Activated naive CD8-positive, alpha-beta T cell treated with anti-CD3 and anti-CD28 coated beads for 36 hours (primary cell): ENCODE results near the gene METTL8. TPM values are rescaled to one million over a fixed set of nuclear protein-coding genes. Genes with fewer than 3 reads are reported as not detected.

Experiments
- DNase-seq: peaks from one replicate; pipeline ENCODE4 v3.0.0; 2021
- H3K27ac Mint-ChIP-seq: one replicate; pipeline ENCODE4 v1.8.0; 2022; ENCODE audit warnings: mild to moderate bottlenecking, moderate library complexity, mixed read lengths
- H3K27me3 Mint-ChIP-seq: one replicate; pipeline ENCODE4 v1.8.0; 2022; ENCODE audit warnings: mild to moderate bottlenecking, mixed read lengths
- H3K36me3 Mint-ChIP-seq: one replicate; pipeline ENCODE4 v1.8.0; 2021; ENCODE audit warnings: mild to moderate bottlenecking, mixed read lengths
- H3K4me1 Mint-ChIP-seq: one replicate; pipeline ENCODE4 v1.8.0; 2021; ENCODE audit warnings: mixed read lengths
- H3K4me3 Mint-ChIP-seq: one replicate; pipeline ENCODE4 v1.8.0; 2022; ENCODE audit warnings: mild to moderate bottlenecking, moderate library complexity, mixed read lengths
- H3K9me3 Mint-ChIP-seq: one replicate; pipeline ENCODE4 v1.8.0; 2022; ENCODE audit warnings: mixed read lengths
- total RNA-seq, 2 experiments: library from RNA; stranded (reverse); gene quantifications; one replicate each; pipeline ENCODE4 v1.2.3, GENCODE V29; 2021

The METTL8 gene
- total RNA-seq, 2 experiments from 2014 or later = 49.4 to 52.7 TPM

DNA sequence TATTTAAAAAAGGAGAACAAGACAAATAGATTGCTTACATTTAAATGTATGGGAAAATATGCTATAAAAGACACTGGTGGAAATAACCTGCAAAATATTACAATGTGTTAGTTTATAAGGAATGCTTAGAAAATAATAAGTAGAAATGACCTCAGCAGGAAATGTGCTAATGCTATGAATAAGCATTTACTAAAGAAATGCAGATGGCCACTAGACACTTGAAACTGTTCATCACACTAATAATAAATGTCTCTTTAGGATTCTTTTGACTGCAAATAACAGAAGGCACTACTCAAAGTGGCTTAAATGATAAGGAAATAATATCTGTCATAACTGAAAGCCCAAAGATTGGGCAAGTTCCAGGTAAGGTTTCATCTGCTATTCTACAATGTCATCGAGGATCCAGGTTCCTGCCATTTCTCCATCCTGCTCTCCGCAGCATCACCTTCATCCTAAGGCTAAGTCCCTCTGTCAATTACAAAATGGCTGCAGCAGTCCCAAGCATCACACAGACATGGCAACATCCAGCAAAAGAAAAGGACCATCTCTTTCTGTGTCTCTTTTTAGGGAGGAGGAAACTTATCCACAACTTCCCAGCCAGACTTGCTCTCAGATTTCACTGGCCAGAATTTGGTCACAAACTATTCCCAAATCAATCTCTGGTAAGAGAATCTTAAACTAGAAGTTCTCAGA is 21.9 kb downstream of the METTL8 start:
- peaks cover 24% of the 10 kb centered on the region for H3K4me1 Mint-ChIP-seq
- H3K4me3 Mint-ChIP-seq = no peak overlapping the region
- no peaks in the 10 kb centered on the region for H3K9me3 Mint-ChIP-seq
- no peaks in the 10 kb centered on the region for H3K27me3 Mint-ChIP-seq
- DNase-seq = no peak
- no peak overlapping the region for H3K27ac Mint-ChIP-seq
- peaks cover 18% of the 10 kb centered on the region for H3K36me3 Mint-ChIP-seq

DNA sequence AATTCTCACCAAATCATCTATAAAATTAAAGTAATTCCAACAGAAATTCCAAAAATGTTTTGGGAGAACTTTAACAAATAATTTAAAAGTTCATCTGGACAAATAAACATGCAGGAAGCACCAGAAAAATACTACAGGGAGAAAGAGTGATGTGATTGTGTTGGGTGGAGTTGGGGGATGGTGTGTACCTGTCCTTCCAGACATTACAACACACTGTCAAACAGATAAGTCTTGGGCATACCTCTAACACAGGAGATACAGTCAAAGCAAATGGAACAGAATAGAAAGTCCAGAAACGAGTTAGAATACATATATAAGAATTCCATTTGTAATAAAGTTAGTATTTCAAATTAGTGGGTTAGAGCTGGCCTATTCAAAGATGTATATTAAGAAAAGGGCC is 22.6 kb downstream of the METTL8 start:
- H3K27me3 Mint-ChIP-seq = no peaks in the 10 kb centered on the region
- peaks cover 21% of the 10 kb centered on the region for H3K36me3 Mint-ChIP-seq
- peaks cover 23% of the 10 kb centered on the region for H3K4me1 Mint-ChIP-seq
- H3K4me3 Mint-ChIP-seq = no peak overlapping the region
- no peaks in the 10 kb centered on the region for H3K9me3 Mint-ChIP-seq
- H3K27ac Mint-ChIP-seq = no peak overlapping the region
- DNase-seq = no peak

DNA sequence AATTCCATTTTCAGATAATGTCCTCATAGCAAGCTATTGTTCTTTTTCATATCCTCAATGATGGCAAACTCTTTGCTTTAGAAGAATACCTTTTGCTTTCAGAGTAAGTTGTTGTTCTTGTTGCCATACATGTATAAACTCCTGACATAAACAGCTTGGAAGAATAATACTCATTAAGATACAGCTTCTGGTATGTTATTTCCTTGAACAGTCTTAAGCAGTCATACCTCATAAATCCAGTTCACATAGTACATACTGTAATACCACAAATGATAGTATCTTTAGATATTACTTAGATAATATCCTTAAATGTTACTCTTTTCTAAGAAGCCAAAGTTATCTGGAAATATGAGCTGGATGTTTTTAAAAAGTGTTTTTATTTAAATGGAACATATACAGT is 23.2 kb downstream of the METTL8 start:
- H3K36me3 Mint-ChIP-seq = peaks cover 24% of the 10 kb centered on the region
- H3K4me1 Mint-ChIP-seq = peaks cover 19% of the 10 kb centered on the region
- DNase-seq = no peak
- no peaks in the 10 kb centered on the region for H3K27me3 Mint-ChIP-seq
- H3K9me3 Mint-ChIP-seq = no peaks in the 10 kb centered on the region
- no peak overlapping the region for H3K4me3 Mint-ChIP-seq
- no peak overlapping the region for H3K27ac Mint-ChIP-seq

DNA sequence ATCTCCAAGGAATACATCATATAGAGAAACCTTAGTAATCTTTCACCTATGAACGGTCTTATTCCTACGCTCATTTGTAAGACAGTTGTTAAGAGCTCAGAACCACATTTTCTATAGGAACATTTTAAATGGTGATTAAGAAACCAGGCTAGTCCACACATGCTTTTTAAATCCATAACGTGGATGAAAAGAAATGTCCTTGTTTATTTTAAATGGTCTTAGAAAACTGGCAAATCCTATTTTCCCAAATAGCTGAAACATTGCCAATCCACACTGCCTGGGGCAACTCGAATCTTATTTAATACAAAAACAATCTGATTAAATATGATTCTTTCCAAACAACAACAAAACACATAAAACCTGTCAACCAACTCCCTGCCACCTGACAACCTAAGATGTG is 23.7 kb downstream of the METTL8 start:
- Mint-ChIP-seq H3K36me3 (peaks cover 26% of the 10 kb centered on the region), H3K4me3 (no peak overlapping the region), H3K4me1 (peaks cover 19% of the 10 kb centered on the region), H3K27ac (no peak overlapping the region), H3K9me3 (no peaks in the 10 kb centered on the region), H3K27me3 (no peaks in the 10 kb centered on the region)
- no peak for DNase-seq

DNA sequence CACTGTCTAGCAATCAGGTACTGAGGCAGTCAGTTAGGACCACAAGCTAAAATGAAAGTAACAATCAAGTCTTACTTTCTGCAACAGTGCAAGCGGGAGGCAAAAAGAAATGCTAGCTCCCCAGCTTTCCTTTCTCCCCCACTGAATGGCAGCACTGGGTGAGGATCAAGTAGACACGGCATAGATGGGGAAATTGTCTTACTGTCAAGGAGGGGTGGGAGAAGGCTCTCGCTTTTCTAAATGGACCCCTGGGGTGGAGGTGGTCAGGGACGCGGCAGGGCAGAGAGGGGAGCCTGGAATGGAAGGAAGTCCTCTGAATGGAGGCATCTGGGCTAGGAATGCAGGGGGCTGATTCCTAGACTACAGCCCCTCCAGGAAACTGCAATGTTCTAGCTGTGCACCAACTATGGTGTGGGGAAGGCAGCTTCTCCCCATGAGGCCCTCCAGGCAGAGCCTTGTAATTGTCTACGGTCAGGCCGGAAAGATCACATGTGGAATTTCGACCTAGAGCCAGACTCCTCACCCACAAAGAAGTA is 24.3 kb downstream of the METTL8 start:
- peaks cover 27% of the 10 kb centered on the region for H3K36me3 Mint-ChIP-seq
- no peak for DNase-seq
- no peaks in the 10 kb centered on the region for H3K27me3 Mint-ChIP-seq
- H3K4me1 Mint-ChIP-seq = peaks cover 15% of the 10 kb centered on the region
- peak overlapping the region; percentile 65 for H3K4me3 Mint-ChIP-seq
- no peaks in the 10 kb centered on the region for H3K9me3 Mint-ChIP-seq
- peak overlapping the region; percentile 76 for H3K27ac Mint-ChIP-seq

DNA sequence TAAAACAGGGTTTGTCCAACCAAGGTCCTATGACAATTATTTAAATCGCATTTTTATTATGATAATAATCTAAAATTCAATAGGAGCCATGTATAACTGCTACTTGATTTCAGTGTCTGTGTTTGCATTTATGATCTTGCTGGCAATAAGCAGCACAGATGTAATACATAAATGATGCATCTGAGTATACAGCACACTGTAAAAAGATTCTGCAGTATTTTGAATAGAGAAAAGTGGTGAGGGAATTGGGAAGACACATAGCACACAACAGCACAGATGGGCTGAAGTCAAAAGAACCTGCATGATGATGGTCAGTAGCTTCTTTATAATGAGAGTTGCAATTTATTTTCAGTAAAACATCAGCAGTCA is 26.1 kb downstream of the METTL8 start:
- DNase-seq = no peak
- Mint-ChIP-seq H3K36me3 (peaks cover 30% of the 10 kb centered on the region), H3K4me1 (peaks cover 24% of the 10 kb centered on the region), H3K27ac (no peak overlapping the region), H3K27me3 (no peaks in the 10 kb centered on the region), H3K9me3 (peaks cover 7% of the 10 kb centered on the region), H3K4me3 (no peak overlapping the region)

DNA sequence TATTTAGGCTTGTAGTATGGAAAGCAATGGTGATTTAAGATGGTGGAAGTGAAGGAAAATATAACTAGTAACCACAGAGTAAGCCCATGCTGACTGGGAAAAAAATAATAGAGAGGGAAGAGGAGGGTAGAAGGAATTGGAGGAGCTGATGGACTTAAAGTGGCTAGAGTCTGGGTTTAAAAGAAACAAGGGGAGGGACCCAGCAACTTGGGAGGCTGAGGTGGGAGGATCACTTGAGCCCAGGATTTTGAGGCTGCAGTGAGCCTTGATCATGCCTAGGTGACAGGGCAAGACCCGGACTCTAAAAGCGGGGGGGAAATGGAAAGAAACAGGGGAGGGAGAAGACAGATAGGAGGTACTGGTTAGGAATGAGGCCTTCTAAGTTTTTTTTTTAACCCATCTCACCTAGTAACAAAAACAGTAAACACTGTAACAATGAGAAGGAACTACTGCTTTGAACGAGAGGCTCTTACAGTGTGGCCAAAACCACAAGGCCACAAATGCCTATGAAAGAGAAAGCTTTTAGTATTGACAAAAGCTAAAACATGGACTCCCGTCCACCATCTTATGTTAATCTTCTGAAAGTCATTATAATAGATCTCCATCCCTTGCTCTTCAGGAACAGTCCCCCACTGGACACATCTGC is 26.6 kb downstream of the METTL8 start:
- Mint-ChIP-seq H3K27me3 (no peaks in the 10 kb centered on the region), H3K27ac (no peak overlapping the region), H3K36me3 (peaks cover 33% of the 10 kb centered on the region), H3K4me1 (peaks cover 24% of the 10 kb centered on the region), H3K9me3 (peaks cover 9% of the 10 kb centered on the region), H3K4me3 (no peak overlapping the region)
- DNase-seq = no peak

DNA sequence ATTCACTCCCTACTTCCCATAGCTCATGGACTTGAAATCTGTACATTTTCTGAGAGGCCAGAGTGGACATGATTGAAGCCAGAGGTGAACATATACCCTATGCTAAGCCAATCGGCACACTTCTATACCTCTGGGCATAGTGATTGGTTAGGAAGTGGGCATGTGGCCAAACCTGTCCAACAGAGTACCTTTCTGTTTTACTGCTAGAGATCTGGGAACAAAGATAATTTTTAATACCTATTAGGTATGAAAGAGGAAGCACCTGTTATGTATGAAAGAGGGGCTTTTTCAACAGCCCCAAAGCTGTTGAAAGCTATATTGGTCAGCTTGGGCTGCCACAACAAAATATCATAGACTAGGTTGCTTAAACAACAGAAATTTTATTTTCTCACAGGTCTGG is 27.7 kb downstream of the METTL8 start:
- no peaks in the 10 kb centered on the region for H3K27me3 Mint-ChIP-seq
- peaks cover 20% of the 10 kb centered on the region for H3K4me1 Mint-ChIP-seq

DNA sequence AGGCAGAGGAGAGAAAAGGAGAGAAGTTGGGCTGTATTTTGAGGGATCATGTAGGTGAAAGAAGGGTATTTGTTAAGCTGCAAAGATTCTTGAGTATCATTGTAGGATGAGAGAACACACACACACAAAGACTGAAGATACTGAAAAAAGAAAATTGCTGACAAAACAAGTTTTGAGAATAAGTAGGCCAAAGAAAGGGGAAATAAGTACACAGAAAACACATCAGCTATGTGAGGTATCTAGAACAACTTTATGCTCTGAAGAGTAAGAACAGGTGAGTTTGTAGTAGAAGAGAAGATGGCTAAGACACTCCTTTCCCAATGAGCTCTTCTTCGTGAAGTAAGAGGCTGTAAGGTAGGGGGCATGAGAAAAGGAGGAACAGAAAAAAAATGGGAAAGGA is 28.2 kb downstream of the METTL8 start:
- DNase-seq = no peak
- H3K36me3 Mint-ChIP-seq = peaks cover 42% of the 10 kb centered on the region
- peaks cover 14% of the 10 kb centered on the region for H3K9me3 Mint-ChIP-seq

More for the DNA sequence above, 27.7 kb downstream of the METTL8 start:
- H3K36me3 Mint-ChIP-seq = peaks cover 42% of the 10 kb centered on the region
- H3K4me3 Mint-ChIP-seq = no peak overlapping the region
- H3K9me3 Mint-ChIP-seq = peaks cover 14% of the 10 kb centered on the region
- H3K27ac Mint-ChIP-seq = no peak overlapping the region
- DNase-seq = no peak

DNA sequence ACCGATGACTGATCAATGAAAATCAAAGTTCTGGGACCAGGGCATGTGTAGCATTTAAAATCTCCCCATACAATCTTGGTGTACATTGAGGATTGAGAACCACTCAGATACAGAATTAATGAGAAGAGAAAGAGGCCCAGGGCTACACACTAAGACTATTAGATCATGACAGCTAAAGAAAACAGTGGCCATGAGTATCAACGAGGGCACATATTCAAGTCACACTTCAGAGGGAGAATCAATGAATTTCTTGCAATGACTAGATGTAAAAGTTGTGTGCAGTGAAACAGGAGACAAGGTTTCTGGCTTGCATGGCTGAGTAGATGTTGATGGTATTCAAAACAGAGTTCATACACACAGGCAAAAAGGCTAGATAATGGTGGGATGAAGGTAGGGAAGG is 29.1 kb downstream of the METTL8 start:
- Mint-ChIP-seq H3K9me3 (peaks cover 14% of the 10 kb centered on the region), H3K4me3 (no peak overlapping the region), H3K27me3 (no peaks in the 10 kb centered on the region), H3K36me3 (peaks cover 42% of the 10 kb centered on the region), H3K4me1 (peaks cover 15% of the 10 kb centered on the region), H3K27ac (no peak overlapping the region)
- no peak for DNase-seq

More for the DNA sequence above, 28.2 kb downstream of the METTL8 start:
- H3K27ac Mint-ChIP-seq = no peak overlapping the region
- H3K27me3 Mint-ChIP-seq = no peaks in the 10 kb centered on the region
- no peak overlapping the region for H3K4me3 Mint-ChIP-seq
- H3K4me1 Mint-ChIP-seq = peaks cover 17% of the 10 kb centered on the region

DNA sequence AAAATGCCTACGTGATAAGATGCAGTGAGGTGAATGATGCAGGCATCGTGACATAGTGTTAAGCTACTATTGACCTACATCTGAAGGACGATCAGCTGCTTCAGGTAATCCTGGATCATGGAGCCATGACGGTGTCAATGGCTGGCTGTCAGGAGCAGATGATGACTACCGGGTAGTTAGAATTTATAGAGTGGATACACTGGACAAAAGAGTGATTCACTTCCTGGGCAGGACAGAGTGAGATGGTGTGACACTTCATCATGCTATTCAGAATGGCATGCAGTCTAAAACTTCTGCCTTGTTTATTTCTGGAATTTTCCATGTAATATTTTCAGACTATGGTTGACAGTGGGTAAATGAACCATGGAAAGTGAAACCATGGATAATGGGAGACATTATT is 29.5 kb downstream of the METTL8 start:
- DNase-seq = no peak
- Mint-ChIP-seq H3K9me3 (peaks cover 14% of the 10 kb centered on the region), H3K36me3 (peaks cover 42% of the 10 kb centered on the region), H3K27me3 (no peaks in the 10 kb centered on the region), H3K27ac (no peak overlapping the region), H3K4me3 (no peak overlapping the region), H3K4me1 (peaks cover 12% of the 10 kb centered on the region)

DNA sequence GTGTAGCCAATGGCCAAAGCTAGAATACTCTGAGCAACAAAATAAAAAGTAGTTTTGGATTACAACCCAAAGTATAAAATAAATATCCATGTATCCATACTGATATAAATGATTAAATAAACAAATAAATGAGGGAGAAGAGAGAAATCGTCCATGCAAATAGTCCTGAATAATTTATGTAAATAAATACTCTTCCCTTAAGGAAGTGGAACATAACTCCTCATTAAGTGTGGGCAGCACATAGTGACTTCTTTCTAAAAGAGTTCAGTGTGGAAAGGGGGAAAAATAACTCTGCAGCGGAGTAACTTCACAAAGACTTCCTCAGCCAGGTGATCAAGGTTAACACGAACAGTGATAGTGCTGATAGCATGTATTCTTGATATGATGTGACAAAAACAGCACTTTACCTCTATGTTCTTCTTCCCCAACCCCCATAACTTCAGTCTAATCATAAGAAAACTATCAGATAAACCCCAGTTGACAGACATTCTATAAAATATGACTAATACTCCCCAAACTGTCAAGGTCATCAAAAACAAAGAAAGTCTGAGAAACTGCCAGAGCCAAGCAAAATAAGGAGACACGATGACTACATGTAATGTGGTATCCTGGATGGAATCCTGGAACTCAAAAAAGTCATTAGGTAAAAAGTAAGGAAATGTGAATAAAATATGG is 30.7 kb downstream of the METTL8 start:
- H3K27ac Mint-ChIP-seq = peak overlapping the region; percentile 12
- peaks cover 14% of the 10 kb centered on the region for H3K9me3 Mint-ChIP-seq
- no peak for DNase-seq
- H3K4me3 Mint-ChIP-seq = no peak overlapping the region
- peaks cover 12% of the 10 kb centered on the region for H3K4me1 Mint-ChIP-seq
- H3K27me3 Mint-ChIP-seq = no peaks in the 10 kb centered on the region
- H3K36me3 Mint-ChIP-seq = peaks cover 49% of the 10 kb centered on the region

DNA sequence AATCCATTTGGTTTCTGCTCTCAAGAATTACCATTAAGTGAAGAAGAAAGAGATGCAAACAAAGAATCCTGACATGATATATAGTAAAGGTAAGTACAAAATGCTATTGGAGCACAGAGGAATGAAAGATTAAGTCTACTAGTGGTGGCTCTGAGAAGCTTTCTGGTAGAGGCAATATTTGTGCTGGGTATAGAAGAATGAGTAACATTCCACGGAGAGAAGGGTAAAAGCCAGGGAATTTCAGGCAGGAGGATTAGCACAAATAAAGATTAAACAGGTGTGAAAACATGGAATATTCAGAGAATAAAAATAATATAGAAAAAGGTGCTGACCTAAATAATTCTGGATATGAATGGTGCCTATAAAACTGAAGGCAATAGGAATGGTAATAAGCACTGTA is 31.8 kb downstream of the METTL8 start:
- DNase-seq = no peak
- Mint-ChIP-seq H3K4me3 (no peak overlapping the region), H3K9me3 (peaks cover 20% of the 10 kb centered on the region), H3K27me3 (no peaks in the 10 kb centered on the region), H3K4me1 (peaks cover 12% of the 10 kb centered on the region), H3K36me3 (peaks cover 49% of the 10 kb centered on the region), H3K27ac (no peak overlapping the region)

DNA sequence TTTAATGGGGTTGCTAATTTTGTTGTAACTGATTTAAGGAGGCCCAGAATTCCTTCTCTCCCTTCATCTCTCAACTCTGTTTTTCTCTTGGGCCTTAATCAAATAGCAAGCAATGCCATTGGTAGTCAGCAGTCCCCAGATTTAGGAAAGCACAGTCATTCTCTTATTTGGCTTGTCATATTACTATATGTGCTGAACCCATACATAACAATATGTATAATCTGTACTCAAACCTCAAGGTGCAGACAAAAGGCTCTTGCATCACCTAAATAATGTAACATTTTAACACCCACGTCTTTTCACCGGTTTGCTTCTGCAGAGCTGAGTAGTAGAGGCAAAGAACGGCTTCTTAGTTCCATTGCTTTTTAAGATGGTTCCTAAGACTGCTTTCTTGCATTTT is 33.4 kb downstream of the METTL8 start:
- Mint-ChIP-seq H3K36me3 (peaks cover 41% of the 10 kb centered on the region), H3K27me3 (no peaks in the 10 kb centered on the region), H3K9me3 (peaks cover 20% of the 10 kb centered on the region), H3K4me3 (no peak overlapping the region), H3K27ac (no peak overlapping the region), H3K4me1 (peaks cover 11% of the 10 kb centered on the region)
- DNase-seq = no peak

DNA sequence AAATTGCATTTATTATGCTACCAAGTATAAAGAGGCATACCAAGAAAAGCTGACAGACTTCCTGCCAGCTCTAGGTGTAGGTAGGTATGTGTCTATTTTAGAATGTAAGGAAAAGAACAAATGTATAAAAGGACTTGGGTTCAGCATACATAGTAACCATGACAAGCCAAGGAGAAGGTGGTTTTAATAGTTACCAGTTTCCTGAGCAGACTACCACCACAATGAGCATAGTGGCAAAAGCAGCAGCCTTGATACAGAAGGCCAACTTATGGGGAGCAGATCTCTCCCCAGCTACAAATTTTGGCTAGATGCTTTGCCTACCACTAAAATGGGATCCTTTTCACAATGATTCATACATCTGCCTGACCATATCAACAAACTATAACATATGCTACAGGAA is 34.5 kb downstream of the METTL8 start:
- Mint-ChIP-seq H3K27ac (no peak overlapping the region), H3K4me1 (peaks cover 9% of the 10 kb centered on the region), H3K36me3 (peaks cover 34% of the 10 kb centered on the region), H3K9me3 (peaks cover 19% of the 10 kb centered on the region), H3K4me3 (no peak overlapping the region), H3K27me3 (no peaks in the 10 kb centered on the region)
- DNase-seq = no peak
